ENCODE measurements around the gene SIX2.

GRCh38 chr2:45012733-45013132, 3.5 kb upstream of the SIX2 start:
- TF ChIP-seq CTCF (optimal IDR thresholded peaks at IDR 0.05 in 1 of 3, IDR thresholded peaks at IDR 0.05 in 1 of 3, conservative IDR thresholded peaks at IDR 0.05 in 1 of 3; ENCODE audit: extremely low read depth in 1 of 3, insufficient read depth in 2 of 3, low read length in 3 of 3): no peak
- TF ChIP-seq EZH2 (IDR thresholded peaks at IDR 0.05; ENCODE audit: low read length): no peak

Data from keratinocyte (primary cell).